Measurements from ENCODE around the gene SF1.

SF1 gene

DNA sequence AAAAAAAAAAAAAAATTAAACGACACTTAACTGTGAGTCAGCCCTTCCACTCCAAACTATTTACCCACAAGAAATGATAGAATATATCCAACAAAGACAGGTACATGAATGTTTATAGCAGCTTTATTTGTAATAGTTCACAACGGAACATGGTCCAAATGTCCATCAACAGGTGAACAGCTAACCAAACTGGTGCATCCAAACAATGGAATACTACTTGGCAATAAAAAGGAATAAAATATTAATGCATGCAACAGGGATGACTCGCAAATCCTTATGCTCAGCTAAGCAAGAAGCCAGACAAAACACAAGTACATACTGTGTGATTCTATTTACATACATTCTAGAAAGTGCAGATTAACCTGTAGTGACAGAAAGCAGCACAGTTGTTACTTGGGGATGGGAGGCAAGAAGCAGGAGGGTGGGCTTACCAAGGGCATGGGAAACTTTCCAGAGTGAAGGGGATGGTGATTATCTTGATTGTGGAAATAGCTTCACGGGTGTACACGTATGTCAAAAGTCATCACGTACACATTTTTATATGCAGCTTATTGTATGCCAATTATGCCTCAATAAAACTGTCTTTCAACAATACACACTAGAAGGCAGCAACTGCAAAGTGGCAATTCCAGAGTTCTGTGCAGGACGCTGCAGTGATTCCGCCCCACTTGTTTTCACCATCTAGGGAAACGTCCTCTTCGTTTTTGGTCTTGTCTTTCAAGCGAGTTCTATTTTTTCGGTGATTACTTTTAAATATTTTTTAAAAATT is 6.7 kb upstream of the SF1 start:
- DNase-seq (ENCODE audit: low read depth) = no peak

DNA sequence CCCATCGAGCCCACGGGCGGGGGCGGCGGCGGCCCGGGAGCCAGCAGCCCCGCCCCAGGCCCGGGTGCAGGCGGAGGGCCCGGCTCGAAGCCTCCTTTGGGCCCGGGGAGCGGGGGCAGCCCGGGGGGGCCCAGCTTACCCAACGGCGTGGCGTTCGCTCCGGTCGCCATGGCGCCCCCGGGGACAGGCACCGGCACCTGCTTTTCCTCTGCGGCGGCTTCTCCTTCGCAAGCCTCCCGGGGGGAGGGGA is 194 bp downstream of the SF1 start:
- no peak for DNase-seq (ENCODE audit: low read depth)

DNA sequence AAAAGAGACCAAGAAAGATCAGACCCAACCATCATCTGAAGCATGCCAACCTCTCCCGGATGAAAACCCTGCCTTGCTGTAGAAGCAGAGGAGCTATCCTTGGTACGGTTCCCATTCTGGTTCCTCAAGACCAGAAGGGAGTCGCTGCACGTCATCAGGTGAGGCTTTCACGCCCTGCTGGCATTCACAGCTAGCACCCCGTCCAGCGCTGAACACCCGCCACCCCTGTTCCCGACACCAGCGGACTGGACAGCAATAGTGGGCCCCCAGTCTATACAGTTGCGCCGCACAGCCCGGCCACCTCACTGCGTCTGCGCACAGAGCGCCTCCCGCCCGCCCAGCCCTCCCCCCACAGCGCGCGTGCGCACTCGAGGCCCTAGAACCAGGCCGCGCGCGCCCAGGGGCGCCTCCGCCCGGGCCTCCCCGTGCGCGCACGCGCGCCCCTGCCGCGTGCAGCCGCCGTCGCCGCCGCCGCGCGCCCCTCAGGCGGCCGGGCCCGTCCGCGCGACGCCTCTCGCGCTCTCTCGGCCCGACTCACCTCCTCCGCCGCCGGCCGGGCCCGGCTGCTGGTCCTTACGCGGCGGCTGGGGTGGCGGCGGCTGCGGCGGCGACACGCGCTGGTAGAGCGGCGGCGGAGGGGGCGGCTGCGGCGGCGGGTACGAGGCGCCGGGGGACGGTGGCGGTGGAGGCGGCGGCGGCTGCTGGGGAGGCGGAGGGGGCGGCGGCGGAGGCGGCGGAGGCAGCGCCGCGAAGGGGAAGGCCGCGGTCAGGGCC is 706 bp downstream of the SF1 start:
- peak; percentile 71 for DNase-seq (ENCODE audit: low read depth)

DNA sequence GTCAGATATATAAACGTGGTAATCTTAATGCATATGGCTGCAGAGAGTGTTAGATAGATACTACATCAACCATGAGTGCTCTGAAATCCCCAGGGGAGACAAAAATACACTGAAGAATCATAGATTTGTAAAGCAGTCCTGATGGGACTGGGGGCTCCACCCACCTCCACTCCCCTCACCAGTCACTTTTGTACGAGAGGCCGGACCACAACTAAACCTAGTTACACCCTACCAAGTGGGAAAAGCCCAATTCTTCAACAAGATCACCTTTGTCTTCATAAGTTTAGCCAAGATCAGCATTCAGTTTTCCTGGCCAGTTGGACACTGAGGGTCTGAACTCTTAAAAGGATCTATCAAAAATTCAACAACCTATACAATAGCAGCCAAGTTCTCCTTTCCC is 1.5 kb downstream of the SF1 start:
- DNase-seq (ENCODE audit: low read depth) = no peak

DNA sequence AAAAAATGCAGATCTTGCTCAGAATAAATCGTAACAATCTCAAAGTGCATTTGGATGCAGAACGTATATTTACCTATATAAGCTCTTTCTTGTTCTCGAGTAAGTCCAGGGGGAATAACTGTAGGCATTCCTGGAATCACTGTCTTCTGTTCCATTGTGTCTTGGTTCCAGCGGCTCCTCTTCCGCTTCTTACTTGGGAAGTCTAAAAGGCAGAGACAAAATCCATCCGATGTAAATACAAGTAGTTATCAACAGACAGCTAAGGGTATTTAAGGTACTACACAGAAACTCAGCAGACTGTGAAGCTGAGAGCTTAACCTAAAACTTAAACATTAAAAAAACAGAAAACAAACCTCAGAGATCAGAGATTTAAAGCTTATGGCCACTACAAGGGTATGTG is 1.9 kb downstream of the SF1 start:
- no peak for DNase-seq (ENCODE audit: low read depth)

DNA sequence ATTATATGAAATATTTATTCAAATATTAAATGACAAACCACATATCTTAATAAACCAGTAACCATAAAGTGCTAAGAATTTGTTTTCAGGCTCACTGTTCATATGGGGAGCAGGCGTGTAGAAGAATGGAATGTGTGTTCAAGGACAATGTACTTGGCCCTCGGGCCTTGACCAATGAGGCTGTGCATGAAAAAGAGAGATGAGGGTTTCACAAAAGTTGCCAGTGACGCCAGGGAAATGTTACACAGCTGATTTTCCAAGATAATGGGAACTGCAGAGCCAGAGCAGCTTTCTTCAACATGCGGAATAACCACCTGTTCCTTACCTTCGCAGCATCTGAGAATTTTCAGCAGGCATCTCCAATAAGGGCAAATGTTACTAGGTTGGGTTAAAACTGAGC is 4.2 kb downstream of the SF1 start:
- no peak for DNase-seq (ENCODE audit: low read depth)

DNA sequence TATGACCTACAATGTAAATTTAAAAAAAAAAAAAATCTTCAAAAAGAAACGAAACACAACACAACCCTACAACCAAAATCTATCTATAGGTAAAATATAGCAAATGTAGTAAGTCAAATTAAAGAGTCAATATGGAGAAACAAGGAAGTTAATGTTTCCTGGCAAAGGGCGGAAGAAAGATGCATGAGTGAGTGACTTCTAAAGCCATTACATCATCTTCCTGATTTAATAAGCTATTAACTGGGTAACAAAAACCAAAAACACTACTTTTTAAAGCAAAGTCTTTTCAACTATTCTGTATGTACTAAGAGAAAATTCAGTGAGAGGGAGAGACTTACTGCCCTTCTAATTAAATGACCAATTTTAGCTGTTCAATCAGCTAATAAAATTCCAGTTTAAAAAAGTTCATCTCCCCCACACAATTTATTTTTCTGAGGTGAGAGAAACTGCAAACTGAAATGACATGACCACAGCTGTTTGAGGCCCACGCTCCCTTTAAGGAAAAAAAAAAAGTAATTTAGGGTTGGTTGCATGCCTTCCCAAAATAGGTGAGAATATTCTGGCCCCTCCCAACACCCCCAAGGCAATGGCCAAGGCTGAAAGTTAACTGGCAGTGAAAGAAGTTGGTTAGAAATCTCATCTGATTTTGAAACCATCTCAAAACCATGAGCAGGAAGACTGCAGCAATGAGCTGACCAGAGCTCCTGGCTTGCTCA is 5.9 kb downstream of the SF1 start:
- DNase-seq (ENCODE audit: low read depth) = no peak

DNA sequence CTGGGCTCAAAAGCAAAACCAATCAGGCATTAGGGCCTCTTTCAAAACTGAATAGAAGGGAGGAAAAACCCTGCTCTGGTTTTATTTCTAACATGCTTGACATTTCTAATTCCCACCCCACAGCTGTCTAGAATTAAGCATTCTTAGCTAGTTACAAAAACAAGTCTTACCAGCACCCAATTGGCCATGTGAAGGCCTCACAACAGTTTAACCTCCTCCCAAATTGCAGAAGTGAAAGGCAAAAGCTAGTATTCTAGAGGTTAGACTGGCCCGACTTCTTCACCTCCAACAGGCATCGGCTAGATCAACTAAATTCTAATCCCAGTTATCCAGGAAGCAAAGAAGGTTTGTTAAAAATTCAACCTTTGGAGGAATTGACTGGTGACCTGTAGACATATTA is 6.5 kb downstream of the SF1 start:
- no peak for DNase-seq (ENCODE audit: low read depth)

DNA sequence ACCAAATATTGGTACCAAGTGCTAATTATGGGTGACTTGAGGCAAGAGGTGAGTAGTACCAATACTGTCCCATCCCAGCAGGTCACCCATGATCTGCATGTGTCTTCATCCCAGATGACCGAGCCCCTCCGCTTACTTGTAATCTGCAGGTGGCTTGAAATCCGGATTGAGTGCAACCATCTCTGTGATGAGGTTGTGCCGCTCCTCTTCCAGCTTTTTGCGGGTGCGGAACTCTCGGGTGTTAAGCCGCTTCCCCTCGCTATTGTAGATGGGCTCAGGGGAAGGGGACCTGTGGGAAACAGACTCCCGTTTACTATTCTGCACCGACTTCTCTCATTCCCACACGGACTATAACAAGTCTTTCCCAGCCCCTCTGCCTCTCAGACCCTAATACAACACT is 8.2 kb downstream of the SF1 start:
- no peak for DNase-seq (ENCODE audit: low read depth)

DNA sequence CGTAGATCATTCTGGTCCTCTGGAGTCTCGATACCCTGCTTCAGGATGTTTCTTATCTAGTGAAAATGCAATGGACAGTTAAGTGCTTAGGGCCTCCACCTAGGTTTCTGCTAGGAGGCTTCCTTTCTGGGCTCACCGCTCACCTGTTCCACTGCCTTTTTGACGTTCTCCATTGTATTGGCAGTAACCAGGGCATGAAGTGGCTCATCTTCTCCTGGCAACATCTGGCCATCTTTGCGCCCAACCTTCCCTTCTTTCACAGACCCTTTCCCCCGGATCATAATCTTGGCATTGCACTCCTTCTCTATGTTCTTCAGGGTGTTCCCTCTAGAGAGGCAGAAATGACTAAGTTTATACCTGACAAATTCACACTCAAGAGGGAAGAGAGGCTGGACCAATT is 9.1 kb downstream of the SF1 start:
- no peak for DNase-seq (ENCODE audit: low read depth)

DNA sequence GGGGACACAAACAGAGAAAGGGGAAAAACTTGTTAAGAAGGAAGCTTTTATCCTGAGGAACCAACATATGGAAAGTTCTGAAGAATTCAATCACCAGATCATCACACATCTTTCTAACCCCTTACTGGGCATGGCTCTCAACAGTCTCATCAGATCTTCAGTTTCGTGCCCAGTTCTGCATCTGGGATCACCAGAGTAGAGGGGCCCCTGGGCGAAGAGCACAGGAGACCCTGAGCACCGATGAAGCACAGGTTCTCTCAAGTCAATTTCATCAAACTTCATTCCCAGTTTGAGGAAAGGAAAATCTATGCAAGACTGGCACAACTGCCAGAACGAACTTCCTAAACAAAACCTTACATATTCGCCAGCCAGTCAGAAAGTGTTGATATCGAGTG is 10.0 kb downstream of the SF1 start:
- no peak for DNase-seq (ENCODE audit: low read depth)

DNA sequence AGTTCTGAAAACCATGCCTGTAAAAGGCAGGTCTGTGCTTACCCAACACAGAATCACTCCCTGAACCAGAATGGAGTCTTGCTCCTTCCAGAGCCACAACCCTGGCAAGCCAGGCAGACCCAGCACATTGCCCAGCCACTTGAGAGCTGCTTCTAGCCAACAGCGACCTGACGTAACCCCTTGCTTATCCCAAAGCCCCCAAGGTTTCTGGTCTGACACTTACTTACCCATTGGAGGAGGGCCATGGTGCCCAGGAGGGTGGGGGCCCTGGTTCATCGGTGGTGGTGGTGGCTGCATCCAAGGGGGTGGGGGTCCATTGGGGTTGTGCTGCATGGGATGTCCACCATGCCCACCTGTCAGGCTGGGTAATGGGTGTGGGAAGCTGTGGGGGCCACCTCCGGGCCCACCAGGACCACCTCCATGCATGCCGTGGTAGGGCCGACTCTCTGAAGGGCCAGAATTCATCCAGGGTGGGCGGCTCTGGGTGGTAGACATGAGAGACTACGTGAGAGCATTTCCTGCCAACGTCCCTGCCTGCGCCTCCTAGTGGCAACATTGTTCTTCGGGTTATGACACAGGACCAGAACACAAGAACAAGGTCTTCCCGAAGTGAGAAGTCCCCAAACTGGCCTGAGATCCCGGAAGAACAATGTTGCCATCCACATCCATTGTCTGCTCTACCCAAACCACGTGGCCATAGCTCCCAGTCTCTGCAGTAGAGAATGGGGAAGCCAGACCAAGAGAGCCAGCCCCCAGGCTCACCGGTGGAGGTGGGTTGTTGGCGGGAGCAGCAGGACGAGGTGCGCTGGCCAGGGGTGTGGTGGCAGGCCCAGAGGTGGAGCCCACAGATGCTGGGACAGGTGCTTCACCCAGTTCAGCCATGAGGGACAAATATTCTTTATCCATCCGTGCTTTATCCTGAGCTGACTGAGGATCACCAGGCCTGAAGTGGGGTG is 10.7 kb downstream of the SF1 start:
- DNase-seq (ENCODE audit: low read depth) = no peak

DNA sequence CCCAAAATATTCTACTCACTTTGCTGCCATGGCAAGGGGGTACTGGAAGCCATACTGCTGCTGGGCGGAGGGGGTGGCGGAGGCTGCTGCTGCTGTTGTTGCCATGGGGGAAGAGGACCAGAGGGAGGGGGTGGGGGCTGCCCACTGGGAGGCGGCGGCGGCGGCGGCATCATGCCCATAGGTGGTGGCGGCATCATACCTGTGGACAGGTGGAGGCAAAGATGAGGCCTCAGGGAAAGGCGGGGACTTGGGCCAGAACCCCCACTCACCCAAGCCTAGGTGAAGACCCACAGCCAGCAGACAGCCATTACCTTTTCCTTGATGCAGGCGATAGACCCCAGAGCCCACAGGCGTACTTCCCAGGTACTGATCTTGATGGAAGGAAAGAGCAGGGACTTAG is 11.5 kb downstream of the SF1 start:
- no peak for DNase-seq (ENCODE audit: low read depth)

DNA sequence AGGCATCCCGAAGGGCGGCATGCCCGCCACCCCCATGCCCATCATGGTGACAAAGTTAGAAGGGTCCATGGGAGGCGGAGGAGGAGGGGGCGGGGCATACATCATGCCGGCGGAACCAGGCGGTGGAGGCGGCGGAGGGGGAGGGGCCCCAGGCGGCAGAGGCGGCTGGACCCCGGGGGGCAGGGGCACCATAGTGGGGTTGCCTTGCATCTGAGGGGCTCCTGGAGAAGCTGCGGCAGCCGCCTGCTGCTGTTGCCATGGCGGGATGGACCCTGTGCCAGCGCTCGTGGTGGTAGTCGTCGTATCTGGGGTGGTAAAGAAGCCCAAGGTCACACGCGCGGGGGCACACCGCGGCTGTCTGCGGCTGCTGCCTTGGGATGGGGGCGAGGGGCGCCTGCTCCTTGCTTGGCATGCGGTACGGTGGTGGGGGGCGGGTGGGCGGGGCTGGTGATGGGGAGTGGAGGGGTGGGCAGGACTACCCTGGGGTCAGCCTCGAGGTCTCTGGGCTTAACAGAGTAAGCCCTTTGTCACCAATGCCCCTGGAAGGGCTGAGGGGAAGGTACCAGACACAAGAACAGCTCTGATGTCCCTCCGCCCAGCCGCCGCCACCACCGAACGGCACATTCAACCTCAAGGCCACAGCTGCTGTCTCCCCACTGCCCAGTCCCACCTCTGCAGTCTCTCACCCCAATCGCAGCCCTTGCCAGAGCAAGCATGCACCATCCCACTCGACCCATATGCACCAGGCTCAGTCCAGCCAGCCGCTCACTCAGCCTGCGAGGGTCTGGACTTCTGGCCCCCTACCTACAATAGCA is 12.3 kb downstream of the SF1 start:
- no peak for DNase-seq (ENCODE audit: low read depth)

DNA sequence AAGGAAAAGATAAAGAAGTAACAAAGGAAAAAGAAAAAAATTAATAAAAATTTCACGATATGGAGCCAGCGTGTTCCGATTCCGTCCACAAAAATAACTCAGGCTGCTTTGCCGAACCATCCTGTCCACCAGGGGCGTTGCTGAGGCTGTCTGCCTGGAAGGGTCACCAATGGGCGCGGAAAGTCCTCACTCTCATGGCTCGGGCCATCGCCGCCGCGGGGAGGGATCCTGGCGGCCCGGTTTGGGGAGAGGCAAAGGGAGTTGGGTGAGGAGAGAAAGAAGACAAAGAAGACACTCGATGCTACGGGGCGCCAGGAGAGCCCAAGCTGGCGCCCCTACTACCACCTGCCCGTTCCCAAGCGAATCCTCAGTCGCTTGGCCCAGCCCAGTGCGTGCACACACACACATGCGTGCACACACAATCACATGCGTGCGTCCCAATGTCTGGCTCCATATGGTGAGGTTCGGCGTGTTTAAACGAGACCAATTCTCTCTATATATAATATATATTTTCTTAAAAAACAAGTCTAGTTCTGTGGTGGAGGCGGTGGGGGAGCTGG is 13.0 kb downstream of the SF1 start:
- DNase-seq (ENCODE audit: low read depth) = no peak

DNA sequence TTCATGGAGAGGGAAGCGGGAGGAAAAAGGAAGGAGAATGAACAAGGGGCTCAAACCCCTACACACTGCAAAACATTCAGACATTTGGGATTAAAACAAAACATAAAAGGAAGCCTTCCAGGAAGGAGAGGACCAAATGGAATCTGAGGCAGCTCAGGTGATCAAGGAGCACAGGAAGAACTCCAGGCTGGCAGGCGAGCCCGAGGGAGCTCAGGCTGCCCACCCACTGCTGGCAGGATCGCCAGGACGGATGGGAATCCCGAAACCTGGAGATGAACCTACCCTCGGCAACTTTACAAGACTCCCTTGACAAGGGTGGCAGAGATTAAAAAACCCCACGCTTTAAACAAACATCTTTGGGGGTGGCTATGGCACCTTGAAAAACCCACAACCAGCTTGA is 13.6 kb downstream of the SF1 start:
- DNase-seq (ENCODE audit: low read depth) = no peak

DNA sequence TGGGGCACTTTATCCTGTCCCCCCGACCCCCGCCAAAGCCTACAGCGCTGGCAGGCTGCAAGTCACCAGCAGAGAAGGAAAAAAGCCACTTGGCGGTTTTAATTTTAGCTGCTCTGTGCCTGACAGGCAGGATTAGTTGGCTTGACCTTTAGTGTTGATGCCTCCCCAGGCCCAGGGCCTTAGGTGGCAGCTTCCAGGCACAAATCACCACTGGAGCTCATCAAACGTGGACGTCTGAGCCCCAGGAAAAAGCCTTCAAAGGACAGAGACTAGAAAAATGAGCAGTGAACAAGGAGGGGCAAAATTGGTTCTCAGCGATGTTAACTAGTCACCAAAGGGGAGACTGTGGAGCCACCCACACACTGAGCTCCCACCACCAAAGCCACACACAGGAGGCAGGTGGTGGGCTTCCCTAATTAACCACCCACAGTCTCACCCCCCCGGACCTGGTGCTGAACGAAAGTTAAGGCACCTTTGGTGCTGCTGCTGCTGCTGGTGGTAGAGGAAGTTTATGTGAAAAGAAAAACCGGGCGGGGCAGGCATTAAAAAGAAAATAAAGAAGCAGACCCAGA is 14.2 kb downstream of the SF1 start:
- no peak for DNase-seq (ENCODE audit: low read depth)

DNA sequence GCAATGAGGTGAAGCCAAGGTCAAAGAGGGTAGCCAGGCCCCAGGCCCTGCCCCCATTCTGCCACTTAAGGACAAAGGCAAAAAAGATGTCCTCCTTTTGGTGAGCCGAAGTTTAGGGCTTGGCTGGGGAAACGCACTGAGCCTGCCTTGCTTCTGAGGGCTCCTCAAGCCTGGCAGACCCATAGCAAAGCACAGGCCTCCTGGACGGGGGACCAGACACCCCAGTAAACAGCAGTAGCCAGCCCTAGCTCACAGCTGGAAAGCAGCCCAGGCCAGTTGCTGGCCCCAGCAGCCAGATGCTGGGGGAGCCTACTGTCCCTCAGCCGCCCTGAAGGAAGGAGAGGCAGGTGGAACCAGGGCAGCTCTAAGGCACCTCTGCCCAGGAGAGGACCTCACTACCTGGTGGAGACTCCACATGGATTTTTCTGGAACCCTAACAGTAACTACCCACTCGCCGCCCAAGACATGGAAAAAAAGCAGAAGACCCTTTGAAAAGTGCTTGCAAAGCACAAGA is 14.8 kb downstream of the SF1 start:
- no peak for DNase-seq (ENCODE audit: low read depth)

DNA sequence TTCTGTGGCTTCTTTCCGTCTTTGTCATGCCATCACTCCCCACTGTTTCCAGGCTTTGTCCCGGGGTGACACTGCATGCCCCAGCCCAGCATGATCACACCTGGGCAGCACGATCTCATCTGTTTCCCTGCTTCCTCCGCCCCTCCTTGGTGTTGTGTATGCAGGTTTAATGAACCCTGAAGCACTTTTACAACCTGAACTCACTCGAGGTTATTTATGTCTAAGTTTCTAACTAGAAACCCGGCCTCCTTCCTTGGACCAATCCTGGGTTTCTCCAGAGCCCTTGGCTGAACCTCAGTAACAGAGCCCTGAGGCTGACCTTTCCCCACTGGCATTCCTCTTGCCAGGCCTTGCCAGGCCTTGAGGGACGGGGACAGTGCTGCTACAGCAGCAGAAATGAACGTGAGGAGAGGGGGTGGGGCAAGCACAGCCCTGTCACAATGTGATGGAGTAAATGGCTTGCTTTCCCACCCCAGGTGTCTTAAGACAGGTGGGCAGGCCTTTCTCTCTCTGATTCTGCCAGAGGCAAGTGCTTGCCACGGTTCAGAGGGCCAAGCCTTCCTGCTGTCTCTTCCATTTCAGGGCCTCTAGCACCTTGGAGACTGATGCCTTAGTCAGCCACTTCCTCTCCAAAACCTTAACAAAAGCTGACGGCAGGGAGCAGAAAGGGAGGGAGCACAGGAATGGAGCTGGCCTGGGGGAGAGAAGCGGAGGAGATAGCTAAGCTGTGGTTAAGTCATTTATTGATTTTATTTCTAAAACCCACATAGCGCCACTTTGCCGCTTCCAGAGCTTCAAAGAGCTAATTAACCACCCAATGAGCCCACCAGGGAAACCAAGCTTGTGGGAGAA is 15.4 kb downstream of the SF1 start:
- no peak for DNase-seq (ENCODE audit: low read depth)

DNA sequence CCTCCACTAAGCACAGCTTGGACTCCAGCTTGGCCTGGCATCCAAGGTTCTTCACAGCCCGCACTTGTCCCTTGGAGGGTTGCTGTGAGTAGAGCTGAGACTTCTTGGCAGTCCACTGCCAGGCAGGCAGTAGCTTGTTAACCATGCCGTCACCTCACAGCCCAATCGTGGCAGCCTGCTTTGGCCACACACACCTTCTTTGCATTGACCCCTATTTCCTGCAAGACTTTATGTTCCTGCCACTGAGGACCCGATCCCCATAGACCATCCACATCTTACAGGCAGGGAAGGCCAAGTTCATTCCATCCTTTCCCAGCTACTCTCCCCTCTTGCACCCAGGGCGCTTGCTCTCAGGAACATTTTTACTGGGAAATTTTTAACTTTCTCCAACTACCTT is 16.1 kb downstream of the SF1 start:
- no peak for DNase-seq (ENCODE audit: low read depth)

Measured in GM04504 (cell line).